Endothelial cell (in vitro differentiated cells): Measurements from ENCODE around the gene IGLON5. TPM values are rescaled to one million over a fixed set of nuclear protein-coding genes. Genes with fewer than 3 reads are reported as not detected.

ENCODE experiments used
- DNase-seq: peaks from one replicate; pipeline ENCODE4 v3.0.0; 2021; ENCODE audit warnings: low spot score
- H3K27ac Mint-ChIP-seq: one replicate; pipeline ENCODE4 v1.8.0; 2021; ENCODE audit warnings: mixed read lengths, inconsistent platforms; ENCODE audit not compliant: unreplicated experiment
- H3K27me3 Mint-ChIP-seq: one replicate; pipeline ENCODE4 v1.8.0; 2021; ENCODE audit warnings: mild to moderate bottlenecking, moderate library complexity, mixed read lengths, inconsistent platforms; ENCODE audit not compliant: unreplicated experiment
- H3K36me3 Mint-ChIP-seq: one replicate; pipeline ENCODE4 v1.8.0; 2021; ENCODE audit warnings: mild to moderate bottlenecking, low read depth, mixed read lengths, inconsistent platforms; ENCODE audit not compliant: unreplicated experiment
- H3K4me1 Mint-ChIP-seq: one replicate; pipeline ENCODE4 v1.8.0; 2021; ENCODE audit warnings: mild to moderate bottlenecking, mixed read lengths, inconsistent platforms; ENCODE audit not compliant: unreplicated experiment
- H3K4me3 Mint-ChIP-seq: one replicate; pipeline ENCODE4 v1.8.0; 2021; ENCODE audit warnings: mild to moderate bottlenecking, mixed read lengths, inconsistent platforms; ENCODE audit not compliant: unreplicated experiment
- H3K9me3 Mint-ChIP-seq: one replicate; pipeline ENCODE4 v1.8.0; 2021; ENCODE audit warnings: mixed read lengths, inconsistent platforms; ENCODE audit not compliant: unreplicated experiment
- total RNA-seq: library from RNA; stranded (reverse); fragmentation: NEBNext Ultra II Directional; extraction: Animal tissue kit (Norgen Biotek cat#: 25700); gene quantifications from one replicate; pipeline ENCODE4 v1.2.1, GENCODE V29; 2021; ENCODE audit not compliant: unreplicated experiment
- TF ChIP-seq, protein P1 (sequence below): fragments of 200-600 bp; sonication (generic); IDR thresholded peaks from one replicate; pipeline ENCODE4 v1.5.0; 2021; ENCODE audit warnings: antibody characterized with exemption; ENCODE audit not compliant: unreplicated experiment

IGLON5 gene
- total RNA-seq, 1 donor from 2014 or later: 114 TPM

- H3K27ac Mint-ChIP-seq: no peak overlapping the region
- no peak overlapping the region for H3K4me3 Mint-ChIP-seq
- H3K36me3 Mint-ChIP-seq: peaks cover under 1% of the 10 kb centered on the region
- TF ChIP-seq, protein P1, sequence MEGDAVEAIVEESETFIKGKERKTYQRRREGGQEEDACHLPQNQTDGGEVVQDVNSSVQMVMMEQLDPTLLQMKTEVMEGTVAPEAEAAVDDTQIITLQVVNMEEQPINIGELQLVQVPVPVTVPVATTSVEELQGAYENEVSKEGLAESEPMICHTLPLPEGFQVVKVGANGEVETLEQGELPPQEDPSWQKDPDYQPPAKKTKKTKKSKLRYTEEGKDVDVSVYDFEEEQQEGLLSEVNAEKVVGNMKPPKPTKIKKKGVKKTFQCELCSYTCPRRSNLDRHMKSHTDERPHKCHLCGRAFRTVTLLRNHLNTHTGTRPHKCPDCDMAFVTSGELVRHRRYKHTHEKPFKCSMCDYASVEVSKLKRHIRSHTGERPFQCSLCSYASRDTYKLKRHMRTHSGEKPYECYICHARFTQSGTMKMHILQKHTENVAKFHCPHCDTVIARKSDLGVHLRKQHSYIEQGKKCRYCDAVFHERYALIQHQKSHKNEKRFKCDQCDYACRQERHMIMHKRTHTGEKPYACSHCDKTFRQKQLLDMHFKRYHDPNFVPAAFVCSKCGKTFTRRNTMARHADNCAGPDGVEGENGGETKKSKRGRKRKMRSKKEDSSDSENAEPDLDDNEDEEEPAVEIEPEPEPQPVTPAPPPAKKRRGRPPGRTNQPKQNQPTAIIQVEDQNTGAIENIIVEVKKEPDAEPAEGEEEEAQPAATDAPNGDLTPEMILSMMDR: no peak
- no peak for DNase-seq
- peaks cover 5% of the 10 kb centered on the region for H3K4me1 Mint-ChIP-seq
- H3K27me3 Mint-ChIP-seq: peaks cover 7% of the 10 kb centered on the region
- no peaks in the 10 kb centered on the region for H3K9me3 Mint-ChIP-seq
Observed at GRCh38 chr19:51375504-51376221, 64.2 kb downstream of the IGLON5 start.

DNA sequence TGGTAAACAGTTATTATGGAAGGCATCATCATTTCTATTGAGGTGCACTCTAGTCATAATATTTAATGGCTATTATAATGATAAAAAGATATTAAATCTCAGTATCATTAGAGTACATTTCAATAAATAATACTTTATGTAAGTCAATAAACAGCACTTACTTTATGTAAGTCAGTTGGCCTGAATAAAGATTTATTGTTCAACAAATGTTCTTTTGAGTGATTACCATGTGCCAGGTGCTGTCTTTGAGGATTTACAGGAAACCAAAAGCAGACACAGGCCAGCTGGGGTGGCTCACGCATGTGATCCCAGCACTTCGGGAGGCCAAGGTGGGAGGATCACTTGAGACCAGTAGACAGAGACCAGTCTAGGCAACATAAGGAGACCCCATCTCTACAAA lies 66.0 kb downstream of the IGLON5 start:
- H3K27ac Mint-ChIP-seq: no peak overlapping the region

GRCh38 chr19:51380379-51380778 lies 68.9 kb downstream of the IGLON5 start:
- no peaks in the 10 kb centered on the region for H3K27me3 Mint-ChIP-seq
- no peak overlapping the region for H3K27ac Mint-ChIP-seq
- H3K9me3 Mint-ChIP-seq: peaks cover 4% of the 10 kb centered on the region
- H3K4me1 Mint-ChIP-seq: no peaks in the 10 kb centered on the region
- TF ChIP-seq, protein P1: no peak
- peaks cover 3% of the 10 kb centered on the region for H3K36me3 Mint-ChIP-seq
- no peak for DNase-seq
- no peak overlapping the region for H3K4me3 Mint-ChIP-seq

More for the DNA sequence above, 66.0 kb downstream of the IGLON5 start:
- TF ChIP-seq, protein P1: no peak
- peaks cover under 1% of the 10 kb centered on the region for H3K9me3 Mint-ChIP-seq
- no peak for DNase-seq
- no peaks in the 10 kb centered on the region for H3K36me3 Mint-ChIP-seq
- H3K4me3 Mint-ChIP-seq: no peak overlapping the region
- peaks cover 5% of the 10 kb centered on the region for H3K4me1 Mint-ChIP-seq
- peaks cover 3% of the 10 kb centered on the region for H3K27me3 Mint-ChIP-seq

Other genes starting within 250 kb of the IGLON5 start
- 0.67 TPM for gene KLK13, start 246.6 kb upstream of the IGLON5 start, total RNA-seq
- not detected for gene KLK14, start 228.8 kb upstream of the IGLON5 start, total RNA-seq
- 5.4 TPM for gene CTU1, start 203.2 kb upstream of the IGLON5 start, total RNA-seq
- gene SIGLEC9, start 186.7 kb upstream of the IGLON5 start, total RNA-seq: 0.82 TPM
- not detected for gene SIGLEC7, start 169.3 kb upstream of the IGLON5 start, total RNA-seq
- 21.7 TPM for gene CD33, start 86.6 kb upstream of the IGLON5 start, total RNA-seq
- gene SIGLECL1, start 60.6 kb upstream of the IGLON5 start, total RNA-seq: 2.8 TPM
- gene VSIG10L, start 30.5 kb downstream of the IGLON5 start, total RNA-seq: 5.9 TPM
- 55.1 TPM for gene ETFB, start 54.7 kb downstream of the IGLON5 start, total RNA-seq
- gene CLDND2, start 57.4 kb downstream of the IGLON5 start, total RNA-seq: not detected
- gene NKG7, start 61.0 kb downstream of the IGLON5 start, total RNA-seq: not detected
- not detected for gene LIM2, start 76.3 kb downstream of the IGLON5 start, total RNA-seq
- gene C19orf84, start 78.9 kb downstream of the IGLON5 start, total RNA-seq: 0.21 TPM
- gene SIGLEC10, start 106.0 kb downstream of the IGLON5 start, total RNA-seq: not detected
- gene SIGLEC8, start 146.8 kb downstream of the IGLON5 start, total RNA-seq: not detected
- gene CEACAM18, start 166.9 kb downstream of the IGLON5 start, total RNA-seq: not detected
- not detected for gene SIGLEC12, start 190.2 kb downstream of the IGLON5 start, total RNA-seq
- not detected for gene SIGLEC6, start 220.0 kb downstream of the IGLON5 start, total RNA-seq